ENCODE data around the gene CTIF.

CTIF gene

GRCh38 chr18:48773821-48774220 is 235.0 kb downstream of the CTIF start:
- Histone ChIP-seq H3K9me3 (ENCODE audit: insufficient read depth, low read length) (no peaks in the 10 kb centered on the region), H3K27ac (ENCODE audit: low read depth, low read length) (no peak overlapping the region), H3K4me2 (ENCODE audit: low read depth, low read length, poor library complexity, severe bottlenecking) (no peak overlapping the region), H2AFZ (ENCODE audit: low read depth, low read length, severe bottlenecking) (no peak overlapping the region), H3K4me3 (ENCODE audit: insufficient read depth, low read length, poor library complexity, severe bottlenecking) (no peak overlapping the region), H3K79me2 (ENCODE audit: insufficient read depth, low read length) (no peaks in the 10 kb centered on the region), H3K36me3 (ENCODE audit: low read length) (no peaks in the 10 kb centered on the region), H3F3A (ENCODE audit: insufficient read depth) (no peaks in the 10 kb centered on the region), H3K9ac (ENCODE audit: low read length) (no peak overlapping the region), H3K27me3 (ENCODE audit: low read length) (no peaks in the 10 kb centered on the region), H4K20me1 (ENCODE audit: low read depth, low read length) (no peaks in the 10 kb centered on the region), H3K9me2 (replicated peaks; ENCODE audit: insufficient read depth, low read length) (no peaks in the 10 kb centered on the region)
- no peak for TF ChIP-seq EZH2phosphoT487 (conservative IDR thresholded peaks at IDR 0.05; ENCODE audit: low read length)
- no peak for TF ChIP-seq CTCF (IDR thresholded peaks at IDR 0.05; ENCODE audit: insufficient read depth, low read length, poor library complexity, severe bottlenecking)

GRCh38 chr18:48774941-48775340 is 236.1 kb downstream of the CTIF start:
- H3K9me3 ChIP-seq (ENCODE audit: insufficient read depth, low read length): no peaks in the 10 kb centered on the region
- no peaks in the 10 kb centered on the region for H3F3A ChIP-seq (ENCODE audit: insufficient read depth)
- no peaks in the 10 kb centered on the region for H3K79me2 ChIP-seq (ENCODE audit: insufficient read depth, low read length)
- no peaks in the 10 kb centered on the region for H3K27me3 ChIP-seq (ENCODE audit: low read length)
- H2AFZ ChIP-seq (ENCODE audit: low read depth, low read length, severe bottlenecking): no peak overlapping the region
- no peak overlapping the region for H3K9ac ChIP-seq (ENCODE audit: low read length)
- H4K20me1 ChIP-seq (ENCODE audit: low read depth, low read length): no peaks in the 10 kb centered on the region
- no peak overlapping the region for H3K4me3 ChIP-seq (ENCODE audit: insufficient read depth, low read length, poor library complexity, severe bottlenecking)
- H3K27ac ChIP-seq (ENCODE audit: low read depth, low read length): no peak overlapping the region
- no peaks in the 10 kb centered on the region for H3K9me2 ChIP-seq (replicated peaks; ENCODE audit: insufficient read depth, low read length)
- no peaks in the 10 kb centered on the region for H3K36me3 ChIP-seq (ENCODE audit: low read length)
- no peak overlapping the region for H3K4me2 ChIP-seq (ENCODE audit: low read depth, low read length, poor library complexity, severe bottlenecking)
- no peak for TF ChIP-seq EZH2phosphoT487 (conservative IDR thresholded peaks at IDR 0.05; ENCODE audit: low read length)
- no peak for TF ChIP-seq CTCF (IDR thresholded peaks at IDR 0.05; ENCODE audit: insufficient read depth, low read length, poor library complexity, severe bottlenecking)

DNA sequence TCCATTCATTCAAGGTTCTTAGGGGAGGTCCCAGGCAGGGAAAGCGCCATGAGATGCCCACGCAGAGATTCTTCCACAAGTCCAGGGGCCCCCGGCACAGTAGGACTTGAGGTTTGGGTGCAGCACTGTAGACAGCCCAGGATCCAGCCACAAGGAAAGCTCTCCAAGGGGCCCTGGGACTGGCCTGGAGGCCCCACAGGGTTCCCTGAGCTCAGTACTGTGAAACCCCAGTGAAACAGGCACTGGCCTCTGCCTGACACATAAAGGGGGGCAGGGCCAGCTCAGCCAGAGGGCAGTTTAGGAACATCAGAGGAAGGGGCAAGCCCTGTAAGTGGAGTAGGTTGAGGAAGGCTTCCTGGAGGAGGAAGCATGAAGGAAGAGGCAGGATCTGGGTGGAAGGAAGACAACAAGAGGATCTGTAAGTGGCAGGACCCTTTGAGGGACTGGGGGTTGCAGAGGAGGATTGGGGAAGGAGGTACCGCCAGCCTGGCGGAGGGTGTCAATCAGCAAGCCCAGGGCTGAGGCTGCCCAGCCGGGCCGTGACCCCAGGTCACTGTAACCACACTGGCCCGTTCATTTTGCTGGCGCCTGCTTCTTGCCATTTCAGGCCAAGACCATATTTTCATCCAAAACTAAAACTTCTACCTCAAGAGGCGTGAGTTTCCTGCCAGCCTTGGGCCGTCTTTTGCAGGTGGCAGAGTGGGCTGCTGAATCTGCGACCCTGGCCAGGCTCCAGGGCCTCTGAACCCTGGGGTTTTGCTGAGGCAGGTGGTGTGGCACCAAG is 236.7 kb downstream of the CTIF start:
- Histone ChIP-seq H3K79me2 (ENCODE audit: insufficient read depth, low read length) (no peaks in the 10 kb centered on the region), H3K4me2 (ENCODE audit: low read depth, low read length, poor library complexity, severe bottlenecking) (no peak overlapping the region), H3K4me3 (ENCODE audit: insufficient read depth, low read length, poor library complexity, severe bottlenecking) (no peak overlapping the region), H3K9me3 (ENCODE audit: insufficient read depth, low read length) (no peaks in the 10 kb centered on the region), H3K27ac (ENCODE audit: low read depth, low read length) (no peak overlapping the region), H4K20me1 (ENCODE audit: low read depth, low read length) (no peaks in the 10 kb centered on the region), H3K27me3 (ENCODE audit: low read length) (no peaks in the 10 kb centered on the region), H2AFZ (ENCODE audit: low read depth, low read length, severe bottlenecking) (no peak overlapping the region), H3K9me2 (replicated peaks; ENCODE audit: insufficient read depth, low read length) (no peaks in the 10 kb centered on the region), H3K36me3 (ENCODE audit: low read length) (no peaks in the 10 kb centered on the region), H3F3A (ENCODE audit: insufficient read depth) (no peaks in the 10 kb centered on the region), H3K9ac (ENCODE audit: low read length) (no peak overlapping the region)
- TF ChIP-seq EZH2phosphoT487 (conservative IDR thresholded peaks at IDR 0.05; ENCODE audit: low read length): no peak
- no peak for TF ChIP-seq CTCF (IDR thresholded peaks at IDR 0.05; ENCODE audit: insufficient read depth, low read length, poor library complexity, severe bottlenecking)
